H9 (cell line): ENCODE data around the gene WNT3A. TPM values are rescaled to one million over a fixed set of nuclear protein-coding genes. Genes with fewer than 3 reads are reported as not detected.
A peak's percentile ranks its signal among the peaks of the same experiment; 100 is the strongest.

Experiments
- DNase-seq: peaks from one replicate; pipeline ENCODE4 v3.0.0-alpha.2; 2017
- H2AFZ ChIP-seq: one replicate; pipeline ENCODE4 v1.6.1; 2013; ENCODE audit warnings: mild to moderate bottlenecking, low read length, control low read depth, moderate library complexity
- H2AK5ac ChIP-seq: 2 replicates; pipeline ENCODE4 v1.6.1; 2013; ENCODE audit warnings: low read length, control low read depth, mixed read lengths; ENCODE audit not compliant: insufficient read length
- H2BK120ac ChIP-seq: one replicate; pipeline ENCODE4 v1.6.1; 2013; ENCODE audit warnings: low read depth, mild to moderate bottlenecking, low read length, control low read depth, inconsistent platforms; ENCODE audit not compliant: poor library complexity, severe bottlenecking
- H2BK12ac ChIP-seq: 2 replicates; pipeline ENCODE4 v1.6.1; 2013; ENCODE audit warnings: low read length, control low read depth, mixed read lengths, low read depth; ENCODE audit not compliant: insufficient read length
- H2BK15ac ChIP-seq: 2 replicates; pipeline ENCODE4 v1.6.1; 2013; ENCODE audit warnings: low read depth, low read length, control low read depth
- H2BK20ac ChIP-seq: one replicate; pipeline ENCODE4 v1.6.1; 2013; ENCODE audit warnings: low read depth, mild to moderate bottlenecking, low read length, control low read depth, inconsistent platforms; ENCODE audit not compliant: poor library complexity, severe bottlenecking
- H2BK5ac ChIP-seq: 2 replicates; pipeline ENCODE4 v1.6.1; 2013; ENCODE audit warnings: low read length, control low read depth, mixed read lengths; ENCODE audit not compliant: insufficient read length
- H3K14ac ChIP-seq: 2 replicates; pipeline ENCODE4 v1.6.1; 2013; ENCODE audit warnings: low read length, control low read depth; ENCODE audit not compliant: insufficient read depth
- H3K18ac ChIP-seq: 2 replicates; pipeline ENCODE4 v1.6.1; 2013; ENCODE audit warnings: low read depth, mild to moderate bottlenecking, mixed read lengths, low read length, control low read depth; ENCODE audit not compliant: insufficient read length
- H3K23ac ChIP-seq: 2 replicates; pipeline ENCODE4 v1.6.1; 2013; ENCODE audit warnings: low read length, control low read depth, mixed read lengths, low read depth; ENCODE audit not compliant: insufficient read length
- H3K23me2 ChIP-seq: 2 replicates; pipeline ENCODE4 v1.6.1; 2013; ENCODE audit warnings: low read depth, mild to moderate bottlenecking, mixed read lengths, low read length, control low read depth; ENCODE audit not compliant: insufficient read length, poor library complexity, severe bottlenecking
- H3K27ac ChIP-seq: 2 replicates; pipeline ENCODE4 v1.5.1; 2013; ENCODE audit warnings: low read length, control low read depth, mixed read lengths, low read depth; ENCODE audit not compliant: insufficient read length
- H3K27me3 ChIP-seq: 2 replicates; pipeline ENCODE4 v1.6.1; 2013; ENCODE audit warnings: low read length, control low read depth, inconsistent platforms; ENCODE audit not compliant: insufficient read depth
- H3K4ac ChIP-seq: 2 replicates; pipeline ENCODE4 v1.6.1; 2013; ENCODE audit warnings: low read depth, mild to moderate bottlenecking, control low read depth, inconsistent platforms, low read length, moderate library complexity
- H3K4me1 ChIP-seq: 2 replicates; pipeline ENCODE4 v1.6.1; 2013; ENCODE audit warnings: low read length, control low read depth, inconsistent platforms; ENCODE audit not compliant: insufficient read depth
- H3K4me2 ChIP-seq: 2 replicates; pipeline ENCODE4 v1.6.1; 2013; ENCODE audit warnings: low read length, control low read depth, mixed read lengths; ENCODE audit not compliant: insufficient read length, insufficient read depth
- H3K56ac ChIP-seq: 2 replicates; pipeline ENCODE4 v1.6.1; 2013; ENCODE audit warnings: low read depth, mild to moderate bottlenecking, mixed read lengths, low read length, control low read depth; ENCODE audit not compliant: insufficient read length
- H3K79me1 ChIP-seq: 2 replicates; pipeline ENCODE4 v1.6.1; 2013; ENCODE audit warnings: low read depth, mild to moderate bottlenecking, moderate library complexity, low read length, control low read depth, inconsistent platforms; ENCODE audit not compliant: insufficient read depth, poor library complexity, severe bottlenecking
- H3K79me2 ChIP-seq: 2 replicates; pipeline ENCODE4 v1.6.1; 2013; ENCODE audit warnings: low read length, control low read depth, inconsistent platforms; ENCODE audit not compliant: insufficient read depth
- H3K9ac ChIP-seq: 2 replicates; pipeline ENCODE4 v1.6.1; 2013; ENCODE audit warnings: low read length, control low read depth, mixed read lengths; ENCODE audit not compliant: insufficient read length; ENCODE audit errors: extremely low read depth
- H3K9me3 ChIP-seq: one replicate; pipeline ENCODE4 v1.6.1; 2013; ENCODE audit warnings: low read depth, low read length, inconsistent platforms; ENCODE audit not compliant: control insufficient read depth
- H3T11ph ChIP-seq: one replicate; pipeline ENCODE4 v1.6.1; 2013; ENCODE audit warnings: mild to moderate bottlenecking, low read length, control low read depth, inconsistent platforms
- H4K20me1 ChIP-seq: one replicate; pipeline ENCODE4 v1.6.1; 2013; ENCODE audit not compliant: control insufficient read depth, insufficient read length, insufficient read depth
- H4K5ac ChIP-seq: 2 replicates; pipeline ENCODE4 v1.6.1; 2013; ENCODE audit warnings: low read depth, mild to moderate bottlenecking, mixed read lengths, low read length, control low read depth; ENCODE audit not compliant: insufficient read length
- H4K8ac ChIP-seq: replicated peaks from 2 replicates; pipeline ENCODE4 v1.6.1; 2013; ENCODE audit warnings: low read length, control low read depth, mixed read lengths, low read depth; ENCODE audit not compliant: insufficient read length
- H4K91ac ChIP-seq: 2 replicates; pipeline ENCODE4 v1.6.1; 2013; ENCODE audit warnings: low read depth, mild to moderate bottlenecking, moderate library complexity, mixed read lengths, low read length, control low read depth; ENCODE audit not compliant: insufficient read length
- H3K27ac Mint-ChIP-seq, 3 experiments: 2 replicates in 2 of 3; 3 replicates in 1 of 3; pipeline ENCODE4 v1.8.0; 2020 to 2021; ENCODE audit warnings: mixed read lengths in 3 of 3, mild to moderate bottlenecking in 1 of 3, moderate library complexity in 1 of 3
- H3K27me3 Mint-ChIP-seq: 2 replicates; pipeline ENCODE4 v1.8.0; 2021; ENCODE audit warnings: low read depth, mild to moderate bottlenecking, moderate library complexity, mixed read lengths
- H3K36me3 Mint-ChIP-seq, 3 experiments: 2 replicates in 2 of 3; 3 replicates in 1 of 3; pipeline ENCODE4 v1.8.0; 2020 to 2021; ENCODE audit warnings: low read depth in 3 of 3, mixed read lengths in 3 of 3; ENCODE audit not compliant: insufficient read depth in 1 of 3
- H3K4me1 Mint-ChIP-seq, 2 experiments: 2 replicates each; pipeline ENCODE4 v1.8.0; 2020; ENCODE audit warnings: mixed read lengths in 2 of 2
- H3K4me3 Mint-ChIP-seq, 2 experiments: 2 replicates in 1 of 2; 3 replicates in 1 of 2; pipeline ENCODE4 v1.8.0; 2020 to 2021; ENCODE audit warnings: mild to moderate bottlenecking in 2 of 2, mixed read lengths in 2 of 2, moderate library complexity in 1 of 2
- H3K9me3 Mint-ChIP-seq, 2 experiments: 2 replicates in 1 of 2; 3 replicates in 1 of 2; pipeline ENCODE4 v1.8.0; 2020; ENCODE audit warnings: mild to moderate bottlenecking in 2 of 2, mixed read lengths in 2 of 2, moderate library complexity in 1 of 2
- CTCF ChIP-seq: fragments of 200-600 bp; sonication (generic); conservative IDR thresholded peaks from 3 replicates; pipeline ENCODE4 v1.8.0; 2021; ENCODE audit warnings: antibody characterized with exemption, mild to moderate bottlenecking
- WGBS: extraction: QIAGEN DNeasy Blood & Tissue Kit; methylation state at CpG from one replicate; pipeline ENCODE4 v1.1.7; 2013; ENCODE audit warnings: missing lambda C conversion rate, low lambda C conversion rate, mixed read lengths; ENCODE audit not compliant: insufficient read length; ENCODE audit errors: extremely low coverage; 5-methylcytosine and 5-hydroxymethylcytosine counted together
- total RNA-seq: library from RNA; stranded (reverse); gene quantifications from 2 replicates; pipeline ENCODE4 v1.2.1, GENCODE V29; 2021

WNT3A gene
- total RNA-seq, 1 experiment from 2014 or later, result 0.17 TPM

- Histone ChIP-seq H3K56ac (no peak overlapping the region), H3K23me2 (peaks cover 15% of the 10 kb centered on the region), H3K4me2 (no peak overlapping the region), H3K4ac (no peak overlapping the region), H3K9me3 (no peaks in the 10 kb centered on the region), H3K9ac (no peak overlapping the region), H4K91ac (no peak overlapping the region), H2BK5ac (no peak overlapping the region), H2BK120ac (no peak overlapping the region), H4K5ac (no peak overlapping the region), H4K8ac (no peak overlapping the region), H3K79me2 (no peaks in the 10 kb centered on the region), H3K14ac (no peak overlapping the region), H2BK12ac (no peak overlapping the region), H3T11ph (no peak overlapping the region), H3K27me3 (peaks cover 74% of the 10 kb centered on the region), H2BK15ac (no peak overlapping the region), H3K4me1 (no peaks in the 10 kb centered on the region; the same call in 1 of the 2 replicates), H2AFZ (no peak overlapping the region), H3K23ac (no peak overlapping the region), H4K20me1 (no peaks in the 10 kb centered on the region), H3K79me1 (no peaks in the 10 kb centered on the region), H3K18ac (no peak overlapping the region), H2AK5ac (no peak overlapping the region), H2BK20ac (no peak overlapping the region), H3K27ac (no peak overlapping the region)
- Mint-ChIP-seq H3K9me3 (no peaks in the 10 kb centered on the region), H3K36me3 (no peaks in the 10 kb centered on the region; a peak in 1 of 7 replicates), H3K27me3 (peaks cover 96% of the 10 kb centered on the region), H3K4me1 (peaks cover 24 to 36% of the 10 kb centered on the region in 2 experiments), H3K27ac (no peak overlapping the region), H3K4me3 (peak overlapping the region in 1 of 2 experiments; percentile 14; a peak in 2 of 5 replicates)
- WGBS, result no CpG with 5 or more reads among the region's 8 CpGs
- DNase-seq, result no peak
- TF ChIP-seq CTCF, result no peak
These were observed 2.5 kb downstream of the WNT3A start for GRCh38 chr1:228009116-228009827.
